B cell (primary cell): ENCODE measurements around the gene VWA5B1. TPM values are rescaled to one million over a fixed set of nuclear protein-coding genes. Genes with fewer than 3 reads are reported as not detected.

Experiments
- ATAC-seq: fragments of 200-7000 bp; cut with Tn5 transposase; one replicate; pipeline ENCODE4 v1.10.0; 2021; ENCODE audit warnings: low read depth, mild to moderate bottlenecking, moderate number of reproducible peaks, moderate library complexity
- CTCF ChIA-PET: fragments of 350-600 bp; sonication (Branson Sonifier 250); formaldehyde crosslinking; loops from one replicate; lab custom pipeline; 2021; ENCODE audit warnings: antibody characterized with exemption, inconsistent platforms; lab: Charles Lee
- POLR2A ChIA-PET: fragments of 350-600 bp; sonication (Branson Sonifier 250); formaldehyde crosslinking; loops from one replicate; lab custom pipeline; 2021; ENCODE audit warnings: antibody characterized with exemption; lab: Charles Lee
- DNase-seq: peaks from one replicate; pipeline ENCODE4 v3.0.0; 2013
- H2AFZ ChIP-seq: 2 replicates; pipeline ENCODE4 v1.6.1; 2012; ENCODE audit warnings: mild to moderate bottlenecking, low read depth, low read length; ENCODE audit not compliant: insufficient read depth, poor library complexity, severe bottlenecking
- H3K27ac ChIP-seq, 2 donors: 1 replicate in 1 of 2; 2 replicates in 1 of 2; pipeline ENCODE4 v1.5.1; 2012 to 2013; ENCODE audit warnings: low read length in 2 of 2, mild to moderate bottlenecking in 2 of 2, moderate library complexity in 1 of 2
- H3K27me3 ChIP-seq, 4 experiments: fragments of 200-600 bp in 1 of 4; sonication (generic) in 1 of 4; replicated peaks in 1 of 4; 1 replicate in 2 of 4; 2 replicates in 2 of 4; pipeline versions ENCODE4 v1.6.1 to v1.7.0; 2013 to 2016; ENCODE audit warnings: low read length in 3 of 4, mild to moderate bottlenecking in 2 of 4, mixed read lengths in 1 of 4, moderate library complexity in 1 of 4; ENCODE audit not compliant: insufficient read depth in 4 of 4, control insufficient read depth in 3 of 4; ENCODE audit errors: control extremely low read depth in 1 of 4
- H3K36me3 ChIP-seq, 2 experiments: replicated peaks in 1 of 2; 1 replicate in 1 of 2; 2 replicates in 1 of 2; pipeline versions ENCODE4 v1.6.1 to v1.7.1; 2013; ENCODE audit warnings: low read length in 1 of 2; ENCODE audit not compliant: insufficient read depth in 2 of 2, control insufficient read depth in 1 of 2; ENCODE audit errors: control extremely low read depth in 1 of 2, extremely low read depth in 1 of 2
- H3K4me1 ChIP-seq, 2 donors: fragments of 200-600 bp in 1 of 2; sonication (generic) in 1 of 2; 1 replicate in 1 of 2; 2 replicates in 1 of 2; pipeline versions ENCODE4 v1.5.1 to v1.6.1; 2013 to 2017; ENCODE audit warnings: low read length in 2 of 2; ENCODE audit not compliant: control insufficient read depth in 2 of 2, insufficient read depth in 2 of 2
- H3K4me2 ChIP-seq: replicated peaks from 2 replicates; pipeline ENCODE3; 2012; ENCODE audit warnings: mild to moderate bottlenecking, low read depth, low read length; ENCODE audit not compliant: poor library complexity, severe bottlenecking
- H3K4me3 ChIP-seq, 5 experiments: fragments of 200-600 bp in 1 of 5; sonication (generic) in 1 of 5; 1 replicate in 3 of 5; 2 replicates in 2 of 5; pipeline versions ENCODE4 v1.5.1 to v1.7.0; 2011 to 2016; ENCODE audit warnings: low read length in 4 of 5, mild to moderate bottlenecking in 4 of 5, low read depth in 2 of 5, control low read depth in 1 of 5, moderate library complexity in 1 of 5; ENCODE audit not compliant: insufficient read depth in 1 of 5; ENCODE audit errors: control extremely low read depth in 1 of 5, extremely low read depth in 1 of 5
- H3K79me2 ChIP-seq: fragments of 200-600 bp; sonication (generic); one replicate; pipeline ENCODE4 v1.6.0; 2016; ENCODE audit warnings: low read length; ENCODE audit not compliant: control insufficient read depth, insufficient read depth
- H3K9ac ChIP-seq: fragments of 200-600 bp; sonication (generic); 2 replicates; pipeline ENCODE4 v1.6.1; 2017; ENCODE audit warnings: mild to moderate bottlenecking, low read length, moderate library complexity
- H3K9me3 ChIP-seq, 3 donors: one replicate each; pipeline versions ENCODE4 v1.6.1 to v1.7.1; 2013; ENCODE audit warnings: low read length in 2 of 3; ENCODE audit not compliant: control insufficient read depth in 2 of 3, insufficient read depth in 1 of 3; ENCODE audit errors: control extremely low read depth in 1 of 3
- H4K20me1 ChIP-seq: 2 replicates; pipeline ENCODE4 v1.6.0; 2012; ENCODE audit warnings: mild to moderate bottlenecking, low read length; ENCODE audit not compliant: insufficient read depth, control insufficient read depth, poor library complexity, severe bottlenecking
- H3K27ac Mint-ChIP-seq: one replicate; pipeline ENCODE4 v1.8.0; 2021; ENCODE audit warnings: mixed read lengths
- H3K27me3 Mint-ChIP-seq: one replicate; pipeline ENCODE4 v1.8.0; 2021; ENCODE audit warnings: mixed read lengths
- H3K4me1 Mint-ChIP-seq: one replicate; pipeline ENCODE4 v1.8.0; 2021; ENCODE audit warnings: mixed read lengths
- H3K4me3 Mint-ChIP-seq: one replicate; pipeline ENCODE4 v1.8.0; 2021; ENCODE audit warnings: mixed read lengths
- H3K9me3 Mint-ChIP-seq: one replicate; pipeline ENCODE4 v1.8.0; 2022; ENCODE audit warnings: mixed read lengths; ENCODE audit not compliant: insufficient read depth
- EZH2 ChIP-seq: IDR thresholded peaks from 2 replicates; pipeline ENCODE4 v1.6.1; 2012; ENCODE audit warnings: borderline replicate concordance, low read depth, mild to moderate bottlenecking, moderate library complexity, low read length; ENCODE audit not compliant: insufficient read depth, poor library complexity, severe bottlenecking
- WGBS: methylation state at CpG from one replicate; pipeline ENCODE4 v1.1.5; 2013; ENCODE audit warnings: missing lambda C conversion rate; ENCODE audit not compliant: insufficient coverage; 5-methylcytosine and 5-hydroxymethylcytosine counted together
- intact Hi-C: fragments of 100-400 bp; cut with micrococcal nuclease; formaldehyde crosslinking; loops from one replicate; pipeline ENCODE4 v1.10.0; 2022
- polyA plus RNA-seq: library from polyadenylated mRNA; depleted of rRNA; stranded (reverse); fragments of >200 nt; gene quantifications from 2 replicates; pipeline ENCODE4 v1.2.3, GENCODE V29; 2012
- total RNA-seq, 2 donors: library from RNA; stranded (reverse); fragments of 120-200 nt in 1 of 2; gene quantifications; 1 replicate in 1 of 2; 2 replicates in 1 of 2; pipeline versions ENCODE4 v1.2.3 to v1.2.4, GENCODE V29; 2013 to 2022
- TF ChIP-seq, protein P1 (sequence below): fragments of 200-600 bp; IDR thresholded peaks from one replicate; pipeline ENCODE4 v1.8.0; 2022; ENCODE audit warnings: antibody characterized with exemption, mild to moderate bottlenecking

VWA5B1 gene
- total and polyA plus RNA-seq, 2 donors (not counting 1 experiment from before 2014, with no cell fraction given): not detected

DNA sequence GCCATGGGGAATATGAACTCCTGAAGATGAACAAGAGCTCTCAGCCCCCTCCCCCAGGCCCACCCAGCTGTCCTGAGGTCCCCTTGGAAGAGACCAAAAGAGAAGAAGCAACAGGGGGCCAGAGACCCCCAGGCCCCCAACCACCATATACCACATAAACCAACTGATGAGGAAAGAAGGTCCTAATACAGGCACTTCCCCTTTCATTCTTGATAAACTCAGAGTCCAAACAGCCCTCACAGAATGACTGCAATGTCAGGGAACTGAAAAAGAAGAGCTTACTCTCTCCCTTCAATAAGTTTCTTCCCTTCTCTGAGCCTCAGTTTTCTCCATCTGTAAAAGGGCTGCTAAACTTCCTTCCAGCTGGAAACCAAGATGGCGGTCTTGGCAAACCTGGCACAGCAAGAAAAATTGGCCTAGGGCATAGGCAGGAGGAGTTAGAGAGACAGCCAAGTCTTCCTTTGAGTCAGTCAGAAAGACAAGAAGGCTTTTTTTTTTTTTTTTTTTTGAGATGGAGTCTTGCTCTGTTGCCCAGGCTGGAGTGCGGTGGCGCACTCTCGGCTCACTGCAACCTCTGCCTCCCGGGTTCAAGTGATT lies 90.5 kb downstream of the VWA5B1 start:
- peak overlapping the region; percentile 35 for H3K4me2 ChIP-seq
- CTCF ChIA-PET: interaction anchor here (0.6 to 1.7 kb wide), 2 partner anchors 110 to 126 kb away, joined by 3 read pairs; no protein-coding TSS in a partner anchor

DNA sequence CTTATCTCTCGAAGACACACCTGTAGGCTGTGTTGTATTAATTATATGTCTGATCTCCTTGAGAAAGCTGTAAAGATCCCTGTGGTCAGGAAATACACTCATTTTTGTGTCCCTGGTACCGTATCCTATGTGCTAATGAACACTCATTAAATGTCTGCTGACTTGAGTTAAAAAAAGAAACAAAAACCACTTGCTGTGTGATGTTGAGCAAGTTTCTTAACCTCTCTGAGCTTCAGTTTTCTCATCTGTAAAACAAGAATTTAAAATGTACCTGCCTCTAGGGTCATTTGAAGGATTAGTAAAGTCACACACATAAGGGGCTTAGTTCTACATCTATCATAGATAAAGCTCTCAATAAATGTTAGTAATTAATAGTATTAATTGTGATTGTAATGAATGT lies 91.3 kb downstream of the VWA5B1 start:
- DNase-seq: no peak
- Mint-ChIP-seq H3K9me3 (no peaks in the 10 kb centered on the region), H3K27me3 (peaks cover 34% of the 10 kb centered on the region), H3K4me1 (peaks cover 31% of the 10 kb centered on the region), H3K27ac (no peak overlapping the region), H3K4me3 (no peak overlapping the region)
- H2AFZ ChIP-seq: no peak overlapping the region
- H3K79me2 ChIP-seq: no peaks in the 10 kb centered on the region
- ChIA-PET POLR2A (interaction anchor here (0.7 kb wide), 1 partner anchor 784 kb away, joined by 13 read pairs; no protein-coding TSS in a partner anchor), CTCF (interaction anchor here (1.3 to 1.7 kb wide), 2 partner anchors 47 to 109 kb away, joined by 3 read pairs; no protein-coding TSS in a partner anchor)
- peaks cover 0 to 22% (median 10%) of the 10 kb centered on the region in 4 experiments for H3K27me3 ChIP-seq
- no peaks in the 10 kb centered on the region for H4K20me1 ChIP-seq
- peaks cover 0 to 20% of the 10 kb centered on the region in 2 donors for H3K4me1 ChIP-seq
- no peaks in the 10 kb centered on the region for H3K36me3 ChIP-seq
- H3K9ac ChIP-seq: no peak overlapping the region
- no peak for TF ChIP-seq EZH2
- TF ChIP-seq, protein P1, sequence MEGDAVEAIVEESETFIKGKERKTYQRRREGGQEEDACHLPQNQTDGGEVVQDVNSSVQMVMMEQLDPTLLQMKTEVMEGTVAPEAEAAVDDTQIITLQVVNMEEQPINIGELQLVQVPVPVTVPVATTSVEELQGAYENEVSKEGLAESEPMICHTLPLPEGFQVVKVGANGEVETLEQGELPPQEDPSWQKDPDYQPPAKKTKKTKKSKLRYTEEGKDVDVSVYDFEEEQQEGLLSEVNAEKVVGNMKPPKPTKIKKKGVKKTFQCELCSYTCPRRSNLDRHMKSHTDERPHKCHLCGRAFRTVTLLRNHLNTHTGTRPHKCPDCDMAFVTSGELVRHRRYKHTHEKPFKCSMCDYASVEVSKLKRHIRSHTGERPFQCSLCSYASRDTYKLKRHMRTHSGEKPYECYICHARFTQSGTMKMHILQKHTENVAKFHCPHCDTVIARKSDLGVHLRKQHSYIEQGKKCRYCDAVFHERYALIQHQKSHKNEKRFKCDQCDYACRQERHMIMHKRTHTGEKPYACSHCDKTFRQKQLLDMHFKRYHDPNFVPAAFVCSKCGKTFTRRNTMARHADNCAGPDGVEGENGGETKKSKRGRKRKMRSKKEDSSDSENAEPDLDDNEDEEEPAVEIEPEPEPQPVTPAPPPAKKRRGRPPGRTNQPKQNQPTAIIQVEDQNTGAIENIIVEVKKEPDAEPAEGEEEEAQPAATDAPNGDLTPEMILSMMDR: no peak
- intact Hi-C loops: no loop called here
- no peak for ATAC-seq
- WGBS: no CpG with 5 or more reads among the region's 2 CpGs
- no peak overlapping the region for H3K4me2 ChIP-seq
- H3K9me3 ChIP-seq: no peaks in the 10 kb centered on the region
- no peak overlapping the region for H3K4me3 ChIP-seq
- H3K27ac ChIP-seq: no peak overlapping the region

More for the DNA sequence above, 90.5 kb downstream of the VWA5B1 start:
- DNase-seq: peak; percentile 33
- H3K4me1 ChIP-seq: peaks cover 0 to 20% of the 10 kb centered on the region in 2 donors
- no peak overlapping the region for H3K27ac ChIP-seq
- intact Hi-C loops: no loop called here
- H3K4me3 ChIP-seq: no peak overlapping the region
- H3K9me3 ChIP-seq: no peaks in the 10 kb centered on the region
- Mint-ChIP-seq H3K27ac (peak overlapping the region; percentile 24), H3K9me3 (no peaks in the 10 kb centered on the region), H3K4me1 (peaks cover 33% of the 10 kb centered on the region), H3K4me3 (no peak overlapping the region), H3K27me3 (peaks cover 32% of the 10 kb centered on the region)
- no peak overlapping the region for H2AFZ ChIP-seq
- peaks cover 0 to 17% (median 10%) of the 10 kb centered on the region in 4 experiments for H3K27me3 ChIP-seq
- WGBS: no CpG with 5 or more reads among the region's 5 CpGs
- no peaks in the 10 kb centered on the region for H3K79me2 ChIP-seq
- POLR2A ChIA-PET: interaction anchor here (0.7 kb wide), 1 partner anchor 785 kb away, joined by 13 read pairs; no protein-coding TSS in a partner anchor
- H4K20me1 ChIP-seq: no peaks in the 10 kb centered on the region
- ATAC-seq: no peak
- H3K9ac ChIP-seq: no peak overlapping the region
- no peak for TF ChIP-seq EZH2
- TF ChIP-seq, protein P1: no peak
- no peaks in the 10 kb centered on the region for H3K36me3 ChIP-seq
